GM19397 (cell line): Measurements from ENCODE around the gene CHN1.

Experiments used
- ATAC-seq: cut with Tn5 transposase; IDR thresholded peaks from one replicate; pipeline ENCODE4 v1.9.1; 2021; ENCODE audit warnings: mild to moderate bottlenecking, moderate library complexity; ENCODE audit not compliant: unreplicated experiment

The CHN1 gene

DNA sequence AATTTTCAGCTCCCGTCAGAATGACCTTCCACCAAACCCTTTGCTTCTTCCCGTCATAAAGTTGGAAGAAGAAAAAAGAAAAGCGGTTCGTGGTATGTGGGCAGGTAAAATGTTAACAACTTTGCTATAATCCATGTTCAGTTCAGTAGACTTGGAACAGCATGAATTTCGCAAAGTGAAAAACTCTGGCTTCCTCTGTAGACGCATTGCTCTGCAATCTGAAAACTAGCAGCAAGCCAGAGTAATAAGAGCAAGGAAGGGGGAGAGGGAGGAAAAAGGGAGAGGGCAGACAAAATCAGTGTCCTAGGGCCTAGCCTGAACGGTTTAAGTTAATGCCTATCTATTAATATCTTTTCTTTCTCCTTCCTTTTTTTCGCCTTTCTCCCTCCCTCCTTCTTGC, 214.2 kb downstream of the CHN1 start:
- ATAC-seq, result no peak

DNA sequence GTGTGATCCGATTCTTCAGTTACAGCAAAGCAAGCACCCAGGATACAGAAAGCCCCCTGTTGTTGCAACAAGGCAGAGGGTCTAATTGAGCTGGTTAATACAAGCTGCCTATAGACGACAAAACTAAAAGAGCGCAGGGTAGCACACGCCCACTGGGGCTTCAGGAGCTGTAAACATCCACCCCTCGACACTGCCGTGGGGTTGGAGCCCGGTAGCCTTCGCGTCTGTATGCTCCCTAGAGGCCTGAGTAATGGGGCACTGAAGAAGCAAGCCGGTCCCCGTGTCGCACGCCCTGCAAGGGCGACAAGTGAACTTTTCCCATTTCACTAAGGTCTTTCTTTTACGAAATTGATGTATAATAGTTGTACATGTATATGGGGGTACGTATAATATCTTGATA, 216.2 kb downstream of the CHN1 start:
- ATAC-seq, result no peak

DNA sequence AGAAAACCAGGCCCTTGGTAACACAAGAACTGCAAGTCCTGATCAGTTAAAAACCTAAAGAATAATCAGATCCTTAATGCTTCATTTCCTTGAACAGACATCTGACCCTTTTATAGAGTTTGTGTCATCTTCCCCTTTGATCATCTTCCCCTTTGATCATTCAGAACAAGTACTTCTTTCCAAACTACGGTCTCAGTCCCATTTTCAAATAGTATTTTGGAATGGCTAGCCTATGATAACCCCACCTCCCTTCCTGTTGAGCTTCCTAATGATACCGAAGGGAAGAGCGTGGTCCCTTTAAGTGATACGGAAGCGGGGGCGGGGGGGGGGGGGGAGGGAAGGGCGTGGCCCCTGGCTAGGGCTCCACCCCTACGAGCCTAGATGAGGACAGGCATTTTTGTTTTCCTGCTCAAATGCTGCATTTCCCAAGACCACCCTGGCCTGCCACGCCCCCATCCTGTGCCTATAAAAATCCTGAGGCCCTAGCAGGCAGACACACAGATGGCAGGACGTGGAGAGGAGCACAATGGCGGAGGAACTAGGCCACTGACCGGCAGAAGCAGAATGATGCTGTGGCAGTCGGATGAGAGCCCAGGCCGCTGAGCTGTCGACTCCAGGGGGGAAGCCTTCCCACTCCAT, 216.8 kb downstream of the CHN1 start:
- no peak for ATAC-seq

DNA sequence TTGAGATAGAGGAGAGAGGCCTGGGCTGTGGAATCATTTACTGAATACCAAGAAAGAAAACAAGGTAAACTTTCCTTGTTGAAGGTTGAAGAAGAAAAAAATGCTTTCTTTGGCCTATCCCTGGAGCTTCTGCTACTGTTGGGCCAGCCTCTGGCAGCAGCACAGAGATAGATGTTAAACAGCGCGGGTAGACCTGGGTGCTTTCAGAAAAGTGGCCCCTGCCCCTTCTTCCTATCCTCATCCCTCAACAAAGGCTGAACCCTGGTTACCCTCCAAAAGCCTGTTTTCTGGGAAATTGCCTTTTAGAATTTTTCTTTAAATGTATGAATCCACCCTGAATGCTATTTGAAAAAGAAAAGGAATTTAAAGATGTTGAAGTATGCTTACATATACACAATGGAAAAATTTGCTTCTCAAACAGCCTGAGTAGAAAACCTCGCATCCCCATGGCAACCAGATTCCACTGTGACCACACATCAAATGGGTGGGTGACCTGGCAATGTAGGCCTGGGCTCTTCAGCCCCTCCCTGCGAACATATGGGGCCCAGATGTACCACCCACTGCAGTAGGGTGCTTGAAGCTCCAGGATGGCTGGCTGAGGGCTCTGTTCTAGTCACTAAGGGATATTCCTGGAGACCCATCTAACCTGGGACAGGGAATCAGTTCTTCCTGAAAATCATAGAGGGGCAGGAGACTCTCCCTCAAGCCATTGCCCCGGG, 217.5 kb downstream of the CHN1 start:
- ATAC-seq, result no peak

DNA sequence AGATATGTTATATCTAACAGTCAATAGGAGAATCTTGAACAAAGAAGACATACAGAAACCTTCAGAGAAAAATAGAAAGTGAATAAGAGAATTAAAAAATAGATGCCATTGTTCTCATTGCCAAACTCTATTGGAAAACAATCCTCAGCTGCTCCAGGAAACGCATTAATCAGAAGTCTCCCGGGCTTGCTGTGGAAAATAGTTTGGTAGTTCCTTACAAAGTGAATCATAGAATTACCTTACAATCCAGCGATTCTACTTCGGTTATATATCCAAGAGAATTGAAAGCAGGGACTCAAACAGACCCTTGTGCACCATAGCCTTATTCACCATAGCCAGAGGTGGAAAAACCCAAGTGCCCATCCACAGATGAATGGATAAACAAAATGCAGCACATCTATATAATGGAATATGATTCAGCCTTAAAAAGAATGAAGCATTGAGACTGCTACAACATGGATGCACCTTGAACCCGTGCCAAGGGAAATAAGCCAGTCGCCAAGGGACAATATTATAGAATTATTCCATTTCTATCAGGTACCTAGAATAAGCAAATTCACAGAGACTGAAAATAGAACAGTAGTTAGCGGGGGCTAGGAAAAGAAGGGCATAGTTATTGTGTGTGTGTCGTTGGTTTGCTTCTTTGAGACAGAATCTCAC, 219.0 kb downstream of the CHN1 start:
- ATAC-seq, result no peak

DNA sequence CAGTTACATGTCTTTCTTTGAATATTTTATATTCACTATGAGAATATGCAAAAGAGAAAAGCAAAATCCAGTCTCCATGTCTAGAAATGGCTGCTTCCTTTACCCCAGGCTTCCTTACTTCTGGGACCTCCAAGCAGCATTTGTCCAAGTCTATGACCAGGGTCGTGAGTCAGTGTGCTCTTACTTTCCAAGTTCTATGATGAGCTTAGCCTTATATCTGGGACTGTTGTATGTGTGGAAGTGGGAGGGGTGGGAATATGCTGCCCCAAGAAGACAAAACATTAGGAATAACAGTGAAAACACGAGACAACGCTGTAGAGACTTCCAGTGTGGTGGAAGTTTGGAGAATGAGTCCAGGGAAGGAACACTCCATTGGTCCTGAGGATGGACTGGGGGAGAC, 219.7 kb downstream of the CHN1 start:
- ATAC-seq, result no peak

DNA sequence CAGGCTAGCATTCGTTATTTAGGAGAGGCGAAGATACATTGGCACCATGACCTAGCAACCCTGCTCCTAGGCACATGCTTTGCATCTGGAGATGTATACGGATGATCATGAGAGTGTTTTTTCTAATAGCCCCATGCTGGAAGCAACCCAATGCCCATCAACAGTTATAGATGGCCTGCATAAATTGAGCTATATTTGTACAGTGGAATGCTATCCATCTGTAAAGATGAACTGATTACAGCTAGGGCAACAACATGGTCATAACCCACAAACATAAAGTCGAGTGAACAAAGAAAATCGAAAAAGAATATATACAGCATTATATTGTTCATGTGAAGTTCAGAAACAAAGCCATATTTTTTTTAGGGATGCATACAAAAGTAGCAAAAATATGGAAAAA, 220.3 kb downstream of the CHN1 start:
- no peak for ATAC-seq

DNA sequence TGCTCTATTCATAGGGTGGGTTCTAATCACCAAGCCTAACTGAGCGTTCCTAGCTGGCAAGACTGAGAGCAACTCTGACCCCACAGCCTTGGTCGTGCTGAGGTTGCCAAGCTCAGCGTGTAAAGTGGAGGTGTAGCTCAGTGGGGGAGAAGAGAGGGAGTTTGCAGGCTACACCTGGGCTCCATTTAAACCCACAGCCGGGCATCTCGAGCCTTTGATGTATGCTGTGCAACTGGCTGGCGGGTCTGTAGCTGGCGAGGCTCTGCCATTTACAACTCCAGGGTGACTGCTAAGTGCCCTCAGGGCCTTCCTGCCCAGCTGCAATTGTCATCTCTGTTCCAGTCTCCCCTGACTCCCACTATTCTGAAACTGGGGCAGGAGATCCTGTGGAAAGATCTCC, 220.9 kb downstream of the CHN1 start:
- no peak for ATAC-seq

DNA sequence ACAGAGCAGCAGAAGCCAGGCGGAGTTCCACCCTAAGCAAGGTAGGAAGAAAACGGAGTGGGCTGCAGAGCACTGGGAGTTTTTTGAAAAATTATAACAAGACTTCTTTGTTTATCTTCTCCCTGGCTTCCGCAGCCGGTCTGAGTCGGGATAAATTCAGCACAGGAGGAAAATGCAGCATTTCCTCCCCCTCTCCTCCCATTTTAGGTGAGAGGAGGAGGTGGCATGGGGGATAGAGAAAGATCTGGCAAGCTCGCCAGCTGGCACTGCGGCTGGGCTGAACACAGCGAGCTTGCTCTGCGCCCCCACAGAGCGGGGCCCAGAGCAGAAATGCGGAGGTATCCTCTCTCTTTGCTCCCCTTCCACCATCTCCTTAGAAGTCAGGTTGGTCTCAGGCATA, 223.2 kb downstream of the CHN1 start:
- ATAC-seq, result no peak

DNA sequence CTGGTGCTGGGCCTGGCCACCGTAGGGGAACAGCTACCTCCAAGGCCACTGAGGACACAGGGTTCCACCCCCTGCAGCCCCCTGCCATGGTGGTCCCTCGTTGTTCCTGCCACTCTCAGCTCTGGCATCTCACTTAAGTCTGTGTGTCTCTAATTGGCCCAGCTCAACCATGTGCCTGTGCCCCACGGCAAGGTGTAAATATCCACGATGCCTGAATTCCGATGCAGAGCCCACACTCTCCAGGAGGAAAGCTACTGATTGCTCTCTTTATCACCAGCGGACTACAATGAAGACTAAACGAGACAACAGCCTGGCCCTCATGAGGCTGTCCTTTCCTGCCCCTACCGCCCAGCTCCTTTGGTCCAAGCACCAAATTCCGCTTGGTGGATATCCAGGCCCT, 223.9 kb downstream of the CHN1 start:
- ATAC-seq, result no peak

DNA sequence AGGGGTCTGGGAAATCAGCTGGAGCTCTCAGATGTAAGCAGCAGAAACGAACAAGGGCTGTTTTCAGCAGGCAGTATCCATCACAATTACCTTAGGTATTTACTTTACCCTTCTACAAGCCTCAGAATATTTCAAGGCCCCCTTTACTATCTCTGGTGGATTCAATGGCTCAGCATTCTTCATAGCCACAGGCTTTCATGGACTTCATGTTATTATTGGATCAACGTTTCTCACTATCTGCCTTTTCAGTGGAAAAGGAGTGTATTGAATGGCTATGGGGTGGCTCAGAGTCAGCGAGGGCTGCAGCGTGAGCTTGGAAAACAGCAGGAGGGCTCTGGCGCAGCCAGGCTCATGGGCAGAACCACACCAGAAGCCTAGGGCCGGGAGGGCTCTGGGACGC, 224.3 kb downstream of the CHN1 start:
- ATAC-seq, result no peak

DNA sequence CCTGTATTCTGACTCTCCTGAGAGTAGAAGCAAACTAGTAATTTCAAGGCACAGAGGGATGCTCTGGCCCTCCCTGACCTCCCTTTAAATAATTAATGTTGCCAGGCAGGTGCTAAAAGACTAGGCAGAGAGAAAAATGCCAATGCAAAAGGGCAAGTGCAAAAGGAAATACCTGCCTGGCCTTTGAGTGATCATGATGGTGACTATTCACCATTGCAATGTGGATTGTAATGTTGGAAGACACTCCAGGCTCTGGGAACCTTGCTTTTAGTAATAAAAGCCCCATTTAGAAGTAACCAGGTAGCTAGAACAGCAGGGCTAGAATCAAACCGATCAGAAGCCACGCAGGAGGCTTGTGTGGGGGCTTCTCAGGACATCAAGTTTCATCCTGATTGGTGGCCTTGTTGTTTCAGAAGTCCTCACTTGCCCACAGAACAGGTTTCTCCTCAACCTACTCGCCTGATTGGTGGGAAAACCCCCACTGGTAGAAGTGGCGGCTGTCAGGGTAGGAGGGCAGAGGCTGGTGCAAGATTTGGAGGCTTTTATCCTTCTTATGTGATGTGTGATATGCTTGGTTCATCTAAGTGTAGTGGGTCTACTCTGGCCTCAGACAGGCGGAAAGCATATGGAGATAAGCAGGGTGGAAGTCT, 224.9 kb downstream of the CHN1 start:
- ATAC-seq, result no peak

DNA sequence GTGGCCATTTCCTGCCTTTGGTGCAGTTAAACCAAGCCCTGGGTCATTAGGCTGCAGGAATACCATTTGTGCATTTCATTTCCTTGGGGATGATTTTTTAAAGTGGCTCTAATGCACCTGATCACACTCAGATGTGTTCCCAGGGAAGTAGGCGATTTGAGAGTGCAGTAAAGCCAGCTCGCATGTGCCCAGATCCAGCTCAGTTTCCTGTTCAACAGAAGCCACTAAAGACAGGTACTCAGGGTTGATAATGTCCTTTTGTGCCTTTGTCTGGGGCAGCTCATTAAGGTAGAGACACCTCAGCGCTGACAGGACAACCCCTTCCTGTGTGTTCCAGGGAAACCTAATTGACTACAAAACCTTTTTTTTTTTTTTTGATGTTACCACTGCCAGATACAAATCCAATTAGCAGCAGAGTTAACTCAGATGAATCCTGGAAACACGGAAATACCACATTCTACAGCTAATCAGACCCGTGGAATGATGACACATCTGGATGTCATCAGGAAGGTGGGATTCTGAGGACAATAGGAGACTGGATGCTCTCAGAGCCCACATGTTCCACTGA, 225.7 kb downstream of the CHN1 start:
- ATAC-seq, result no peak

DNA sequence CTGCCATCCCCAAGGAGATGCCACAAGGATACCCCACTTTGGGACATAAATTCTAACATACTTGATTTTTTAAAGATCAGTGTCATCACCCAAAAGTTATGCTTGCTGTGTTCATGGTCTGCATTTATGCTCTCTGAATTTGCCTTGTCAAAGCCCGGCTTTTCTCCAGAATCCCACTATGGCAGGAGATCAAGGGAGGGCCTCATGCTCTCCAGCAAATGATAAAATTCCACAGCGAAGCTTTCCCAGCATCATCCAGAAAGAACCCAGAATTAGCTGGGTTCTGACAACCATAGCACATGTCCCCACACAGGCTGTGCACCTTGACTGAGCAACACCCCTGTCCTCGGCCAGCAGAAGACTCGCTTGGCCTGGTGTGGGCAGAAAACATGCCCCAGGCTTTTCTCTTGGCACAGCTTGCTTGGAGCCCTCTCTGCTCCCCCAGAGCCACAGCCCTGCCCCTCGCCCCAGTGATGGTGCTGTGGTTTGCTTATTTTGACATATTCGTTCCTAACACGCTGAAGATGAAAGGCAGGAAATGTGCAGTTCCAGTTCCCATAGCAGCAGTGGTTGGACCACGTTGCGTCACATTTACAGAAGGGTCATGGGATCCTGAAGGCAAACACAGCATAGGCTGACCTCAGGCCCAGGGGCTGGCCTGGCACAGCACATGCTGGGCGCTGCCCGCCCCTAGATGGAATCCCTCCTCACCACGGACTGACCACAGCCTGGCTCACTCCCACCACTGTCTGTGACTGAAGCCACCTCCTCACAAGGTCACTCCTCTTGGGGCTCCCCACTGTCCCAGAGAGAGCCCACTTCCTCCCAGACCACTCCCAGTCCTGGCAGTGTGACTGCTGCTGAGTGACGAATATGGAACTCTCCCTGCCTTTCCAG, 226.8 kb downstream of the CHN1 start:
- ATAC-seq, result no peak

DNA sequence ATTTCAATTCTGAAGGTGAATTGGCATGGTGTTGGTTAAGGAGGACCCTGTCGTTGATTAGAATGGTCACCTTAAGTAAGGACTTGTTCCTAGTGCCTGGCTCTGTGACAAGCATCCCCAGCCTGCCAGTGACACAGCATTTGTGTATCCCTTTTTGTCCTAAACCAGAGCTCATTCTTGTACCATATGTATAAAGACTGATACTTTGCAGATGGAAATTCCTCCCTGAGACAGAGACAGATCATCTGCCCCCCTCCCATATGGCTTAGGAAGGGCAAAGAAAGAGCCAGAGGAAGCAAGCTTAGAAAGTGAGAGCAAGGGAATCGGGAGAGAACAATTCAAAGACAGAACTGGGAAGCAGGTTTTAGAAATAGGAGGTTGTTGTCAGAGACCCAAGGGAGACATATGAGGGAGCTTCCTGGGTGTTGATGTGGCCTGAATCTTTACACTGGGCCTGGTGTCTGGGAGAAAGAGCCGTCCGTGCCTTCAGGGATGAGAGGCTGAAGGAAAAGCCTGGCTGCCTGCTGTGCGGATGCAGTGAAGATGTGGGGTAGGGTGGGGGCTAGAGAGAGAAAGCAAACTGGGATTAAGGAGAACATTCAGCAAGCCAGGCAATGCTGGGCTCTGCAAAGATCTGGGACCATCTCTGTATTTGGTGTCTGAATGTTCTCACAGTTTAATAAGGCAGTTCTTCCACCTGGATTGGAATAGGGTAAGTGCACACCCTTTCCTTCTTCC, 227.7 kb downstream of the CHN1 start:
- no peak for ATAC-seq

DNA sequence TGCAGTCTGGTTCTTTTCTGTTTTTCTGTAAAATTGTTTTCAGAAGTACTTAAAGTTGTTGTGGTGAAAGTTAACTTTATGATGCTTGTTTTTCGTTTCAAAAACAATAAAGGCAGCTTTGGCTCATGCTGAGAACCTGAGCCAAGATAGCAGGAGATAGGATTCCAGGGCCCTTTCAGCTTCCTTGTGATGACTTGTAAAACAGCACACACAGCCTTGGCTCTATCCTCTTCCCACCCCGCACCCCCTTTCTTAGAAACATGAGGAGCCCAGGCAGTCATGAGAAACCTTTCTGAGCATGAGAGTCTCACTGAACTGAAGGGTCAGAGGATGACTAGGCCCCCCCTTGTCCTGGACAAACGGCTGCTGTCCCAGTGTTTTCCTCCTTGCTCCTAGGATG, 228.5 kb downstream of the CHN1 start:
- no peak for ATAC-seq

DNA sequence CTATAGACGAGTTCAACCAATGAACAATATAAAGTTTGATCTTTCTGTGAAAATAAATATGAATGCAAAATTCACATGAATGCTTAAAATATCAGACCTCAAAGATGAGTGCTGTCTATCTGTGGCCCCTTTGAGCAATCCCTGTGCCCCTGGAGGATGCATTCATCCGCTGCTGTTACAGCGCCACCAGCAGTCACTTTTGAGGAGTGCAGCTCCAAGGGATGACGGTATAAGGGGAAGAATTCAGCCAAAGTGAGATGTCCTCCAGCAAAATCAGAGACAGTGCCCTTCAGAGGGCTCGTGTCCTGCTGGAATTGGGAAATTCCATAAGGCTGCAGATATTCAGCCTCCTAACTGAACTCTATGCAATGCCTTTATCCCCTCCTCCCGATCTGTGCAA, 229.0 kb downstream of the CHN1 start:
- no peak for ATAC-seq

DNA sequence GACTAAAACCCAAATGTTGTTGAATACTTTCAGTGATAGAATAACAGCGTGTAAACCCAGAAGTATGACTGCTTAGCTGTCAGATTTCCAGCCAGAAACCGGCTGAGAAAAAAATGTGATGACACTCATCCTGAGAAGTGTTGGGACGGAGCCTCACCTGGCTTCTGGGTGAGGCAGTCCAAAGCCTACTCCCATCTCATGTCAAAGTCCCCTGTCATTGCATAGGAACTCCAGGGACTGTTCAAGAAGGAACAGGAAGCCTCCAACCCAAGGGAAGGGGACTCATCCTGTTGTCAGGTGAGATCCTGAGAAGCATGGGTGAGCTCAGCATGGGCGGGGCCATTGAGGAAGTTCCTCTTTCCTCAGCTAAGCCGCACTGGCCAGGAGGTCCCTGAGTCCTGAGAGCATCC, 229.6 kb downstream of the CHN1 start:
- no peak for ATAC-seq

DNA sequence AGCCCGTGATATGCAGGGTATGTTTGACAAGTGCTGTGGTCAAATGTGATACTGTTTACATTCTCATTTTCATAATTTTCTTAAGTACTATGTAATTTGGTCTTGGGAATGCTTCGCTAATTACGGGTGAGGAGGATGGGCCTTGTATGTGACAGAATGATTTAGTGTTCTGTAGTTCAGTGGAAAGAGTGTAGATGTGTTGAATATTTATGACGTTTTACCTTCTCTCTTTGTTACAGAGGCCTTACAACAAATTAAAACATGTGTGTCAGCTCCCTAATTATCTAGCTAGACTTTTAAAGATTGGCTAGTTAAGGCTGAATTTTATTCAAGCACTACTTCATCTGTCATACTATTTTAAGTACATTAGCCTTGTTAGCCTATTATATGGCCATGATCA, 230.3 kb downstream of the CHN1 start:
- no peak for ATAC-seq

DNA sequence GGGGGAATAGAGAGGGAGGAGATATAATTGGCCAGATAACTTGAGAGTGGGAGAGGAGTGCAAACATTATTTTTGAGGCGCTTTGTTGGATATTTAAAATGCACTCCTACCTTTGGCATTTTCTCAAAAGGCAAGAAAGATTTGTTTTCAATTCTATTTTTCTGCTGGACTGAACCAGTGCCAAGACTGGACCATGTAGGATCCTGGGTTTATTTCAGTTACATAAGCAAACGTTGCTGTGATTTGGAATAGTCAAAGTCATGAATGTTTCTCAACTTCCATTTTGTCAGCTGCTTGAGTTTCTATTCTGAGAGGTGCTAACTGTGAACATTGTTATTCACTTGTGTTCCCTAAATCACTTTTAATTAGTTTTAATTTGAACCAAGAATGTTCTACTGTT, 232.0 kb downstream of the CHN1 start:
- no peak for ATAC-seq
